CD4-positive, alpha-beta T cell treated with Interleukin-15 for 1 hour (primary cell): ENCODE data around the gene CACNA1C.

Source experiments
- DNase-seq: peaks from one replicate; pipeline ENCODE4 v3.0.0-alpha.2; 2020

The CACNA1C gene

DNA sequence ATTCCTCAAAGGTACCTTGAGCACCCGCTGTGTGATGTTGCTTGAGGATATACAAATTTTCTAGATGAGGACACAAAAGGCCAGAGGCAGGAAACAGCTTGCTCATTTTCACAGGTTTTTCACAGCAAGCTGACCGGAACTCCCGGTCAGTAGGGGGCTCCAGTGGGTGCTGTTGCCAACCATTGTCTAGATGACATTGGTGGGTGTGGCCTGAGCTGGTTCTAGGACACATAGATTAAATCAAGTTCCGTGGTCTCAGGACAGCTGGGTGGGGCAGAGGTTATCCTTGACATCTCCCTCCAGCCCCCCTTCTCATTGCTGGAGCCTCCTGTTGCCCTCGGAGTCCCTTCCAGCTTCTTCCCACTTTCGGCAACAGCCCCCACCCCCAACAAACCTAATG is 588.4 kb downstream of the CACNA1C start:
- DNase-seq = no peak

DNA sequence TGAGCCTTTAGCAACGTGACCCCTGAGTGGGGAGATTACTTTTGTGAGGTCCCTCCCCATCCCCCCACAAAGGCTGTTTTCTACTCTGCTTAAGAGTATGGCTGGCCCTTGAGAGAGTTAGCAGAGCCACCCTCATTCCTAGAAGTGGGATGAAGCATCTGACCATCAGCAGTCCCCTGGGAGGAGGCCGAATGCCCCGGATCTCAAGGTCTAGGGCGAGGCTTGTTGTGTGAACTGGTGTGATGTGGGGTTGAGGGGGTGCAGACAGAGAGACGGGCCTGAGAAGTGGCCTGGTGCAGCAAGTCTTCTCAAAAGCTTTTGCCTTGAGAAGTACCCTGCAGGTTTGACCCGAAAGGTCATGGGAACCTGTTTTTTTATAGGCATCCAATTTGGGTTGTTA is 589.0 kb downstream of the CACNA1C start:
- no peak for DNase-seq

DNA sequence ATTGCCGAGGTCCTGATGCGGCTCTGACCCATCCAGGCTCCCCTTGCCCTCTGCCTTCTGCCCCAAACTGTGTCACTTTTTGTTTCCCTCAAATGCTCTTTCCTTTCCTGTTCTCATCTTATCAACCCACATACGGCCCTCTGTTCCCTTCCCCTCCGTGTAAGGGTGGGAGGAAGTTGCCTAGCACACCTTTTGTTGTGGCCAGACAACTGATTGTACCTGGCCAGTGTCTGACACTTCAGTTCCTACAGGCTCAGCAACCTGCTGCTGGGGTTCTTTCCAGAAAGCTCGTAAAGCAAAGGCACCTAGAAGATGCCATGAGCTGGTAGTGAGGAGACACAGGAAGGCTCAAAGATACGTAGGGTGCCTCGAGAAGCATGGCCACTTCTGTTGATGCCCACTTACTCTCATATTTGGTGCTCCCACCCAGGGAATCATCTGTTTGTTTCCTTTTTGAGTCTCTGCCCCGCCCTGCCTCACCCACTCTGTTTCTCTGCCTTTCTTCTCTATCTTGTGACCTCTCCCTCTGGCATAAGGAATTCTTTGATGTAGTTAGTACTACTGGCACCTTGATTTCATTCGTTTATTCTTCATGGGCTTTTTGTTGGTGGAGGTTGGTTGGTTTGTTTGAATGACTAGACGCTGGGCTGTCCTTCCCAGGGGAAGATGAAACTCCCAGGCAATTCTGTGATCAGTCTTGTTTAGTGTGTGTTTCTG is 589.5 kb downstream of the CACNA1C start:
- no peak for DNase-seq

DNA sequence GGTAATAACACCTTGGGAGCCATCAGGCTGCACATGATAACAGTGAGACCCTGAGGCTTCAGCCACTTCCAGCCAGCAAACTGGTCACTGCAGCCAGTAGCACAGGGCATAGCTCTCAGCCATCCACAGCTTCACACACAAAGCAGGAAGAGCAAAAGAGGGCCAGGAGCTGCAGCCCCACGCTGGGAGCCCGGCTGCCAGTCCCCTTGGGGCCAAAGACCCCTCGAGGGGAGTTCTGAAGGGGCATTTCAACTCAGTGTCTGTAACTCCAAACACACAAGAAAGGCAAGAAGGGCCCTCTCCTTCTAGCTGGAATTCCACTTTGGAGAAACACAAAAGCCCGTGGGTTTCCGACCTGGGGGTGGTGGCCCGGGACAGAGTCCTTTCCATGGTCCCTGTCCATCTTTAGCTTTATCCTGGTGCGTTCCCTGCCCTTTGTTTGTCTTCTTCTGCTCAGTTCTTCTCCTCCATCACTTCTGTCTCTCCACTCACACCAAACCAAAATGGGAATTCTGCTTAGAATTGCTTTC is 590.2 kb downstream of the CACNA1C start:
- DNase-seq = no peak

- no peak for DNase-seq
Measured at GRCh38 chr12:2643576-2644135, 590.9 kb downstream of the CACNA1C start.

- DNase-seq = no peak
Measured at GRCh38 chr12:2644683-2645405, 592.1 kb downstream of the CACNA1C start.

DNA sequence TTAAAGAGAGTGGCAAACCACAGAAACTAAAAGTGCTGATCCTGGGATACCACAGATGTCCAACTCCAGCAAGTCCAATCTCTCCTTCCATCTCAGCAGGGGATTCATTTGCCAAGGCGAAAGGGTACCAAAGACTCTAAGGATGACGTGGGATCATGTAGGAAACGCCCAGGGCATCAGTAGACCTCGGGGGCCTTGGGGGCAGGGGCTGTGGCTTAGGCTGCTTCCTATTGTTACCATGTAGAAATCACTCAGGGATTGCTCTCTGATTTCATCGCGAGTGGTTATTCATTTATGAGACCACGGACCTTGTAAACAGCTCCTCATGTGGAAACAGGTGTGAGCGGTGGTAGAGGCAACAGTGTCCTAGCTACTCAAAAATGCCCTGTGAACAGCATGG is 592.7 kb downstream of the CACNA1C start:
- DNase-seq = no peak

DNA sequence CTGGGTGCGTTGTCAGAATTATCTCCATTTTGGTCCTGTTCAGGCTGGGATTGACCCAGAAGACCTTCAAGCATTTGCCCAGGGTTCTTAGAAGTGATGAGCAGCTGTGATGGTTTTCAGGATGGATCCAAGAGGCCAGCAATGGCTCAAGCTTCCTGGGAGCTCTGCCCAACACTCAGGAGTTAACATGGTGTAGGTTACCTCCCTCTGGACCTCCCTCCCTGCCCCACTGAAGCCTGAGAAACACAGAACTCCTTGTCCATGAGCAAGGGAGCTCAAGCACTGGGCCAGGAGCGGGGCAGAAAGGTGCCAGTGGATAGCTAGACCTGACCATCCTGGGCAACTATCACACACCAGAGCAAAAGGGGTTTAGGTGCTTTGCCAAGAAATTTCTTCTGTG is 593.6 kb downstream of the CACNA1C start:
- no peak for DNase-seq

GRCh38 chr12:2647186-2647585 is 594.4 kb downstream of the CACNA1C start:
- DNase-seq = no peak

GRCh38 chr12:2648406-2648805 is 595.6 kb downstream of the CACNA1C start:
- DNase-seq = no peak

GRCh38 chr12:2649201-2650030 is 596.6 kb downstream of the CACNA1C start:
- DNase-seq = no peak

DNA sequence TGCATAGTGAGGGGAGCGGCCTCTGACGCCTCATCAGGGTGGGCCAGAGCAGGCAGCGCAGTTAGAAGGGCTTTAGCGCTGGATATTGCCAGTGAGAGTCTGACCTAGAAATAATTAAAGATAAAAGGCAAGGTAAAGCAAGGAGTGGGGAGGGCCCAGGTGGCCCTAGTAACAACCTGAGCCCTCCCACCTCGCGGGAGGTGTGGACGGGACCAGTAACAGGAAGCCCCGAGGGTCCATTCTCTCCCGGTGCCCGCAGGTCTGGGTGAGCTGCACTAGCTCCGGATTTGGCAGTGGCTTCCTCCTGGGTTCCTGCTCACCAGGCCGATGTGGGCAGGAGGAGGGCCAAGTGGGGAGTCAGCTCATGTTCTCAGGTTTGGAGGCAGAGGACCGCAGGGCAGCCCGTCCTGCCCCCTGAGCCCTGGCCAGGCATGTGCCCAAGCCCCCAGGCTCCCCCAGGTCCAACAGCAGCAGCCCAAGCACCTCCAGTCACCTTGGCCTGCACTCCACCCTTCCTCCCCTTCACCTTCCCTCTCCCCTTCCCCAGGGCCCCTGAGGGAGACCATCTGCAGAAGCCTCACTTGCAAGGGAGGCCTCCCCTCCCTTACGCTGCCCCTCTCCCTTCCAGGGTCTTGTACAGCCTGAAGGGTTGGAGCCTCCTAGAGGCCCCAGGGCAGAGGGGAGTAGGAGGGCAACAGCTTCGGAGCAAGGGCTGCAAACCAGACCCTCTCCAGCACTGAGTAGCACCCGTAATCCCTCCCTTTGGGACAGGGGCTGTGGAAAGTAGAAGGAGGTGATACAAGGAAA is 597.7 kb downstream of the CACNA1C start:
- no peak for DNase-seq

DNA sequence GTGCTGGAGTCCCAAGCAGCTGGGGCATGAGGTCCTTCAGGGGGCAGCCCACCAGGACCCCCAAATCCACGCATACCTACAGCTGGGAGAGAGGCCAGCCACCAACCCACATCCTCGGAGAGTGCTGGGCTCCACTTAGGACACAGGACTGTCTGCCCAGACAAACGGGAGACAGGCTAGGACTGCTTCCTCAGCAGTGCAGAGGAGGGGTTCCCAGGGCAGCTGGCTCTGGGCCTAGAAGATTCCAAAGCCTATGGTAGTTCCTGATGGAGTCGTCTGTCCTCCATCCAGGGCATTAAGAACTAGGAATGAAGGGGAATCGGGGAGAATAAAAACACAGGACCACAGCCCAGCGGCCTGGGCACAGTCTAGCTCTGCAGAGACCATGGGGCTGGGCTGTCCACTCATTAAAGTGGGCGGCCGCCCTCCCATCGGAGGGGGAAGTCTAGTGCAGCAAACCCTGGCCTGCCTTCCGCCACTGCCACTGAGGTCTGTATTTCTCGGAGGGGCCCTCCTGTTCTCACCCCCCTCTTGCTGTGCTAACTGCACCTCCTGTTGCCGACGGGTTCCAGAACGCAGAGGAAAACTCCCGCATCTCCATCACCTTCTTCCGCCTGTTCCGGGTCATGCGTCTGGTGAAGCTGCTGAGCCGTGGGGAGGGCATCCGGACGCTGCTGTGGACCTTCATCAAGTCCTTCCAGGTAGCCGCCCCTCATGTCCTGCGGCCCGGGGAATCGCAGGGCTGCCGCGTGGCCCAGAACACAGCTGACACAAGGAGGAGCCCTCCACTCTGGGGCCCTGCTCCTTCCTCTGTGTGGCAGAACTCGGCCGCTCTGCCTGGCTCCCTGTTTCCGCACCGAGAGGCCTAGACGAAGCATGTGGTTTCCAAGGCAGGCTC is 598.5 kb downstream of the CACNA1C start:
- DNase-seq = no peak

DNA sequence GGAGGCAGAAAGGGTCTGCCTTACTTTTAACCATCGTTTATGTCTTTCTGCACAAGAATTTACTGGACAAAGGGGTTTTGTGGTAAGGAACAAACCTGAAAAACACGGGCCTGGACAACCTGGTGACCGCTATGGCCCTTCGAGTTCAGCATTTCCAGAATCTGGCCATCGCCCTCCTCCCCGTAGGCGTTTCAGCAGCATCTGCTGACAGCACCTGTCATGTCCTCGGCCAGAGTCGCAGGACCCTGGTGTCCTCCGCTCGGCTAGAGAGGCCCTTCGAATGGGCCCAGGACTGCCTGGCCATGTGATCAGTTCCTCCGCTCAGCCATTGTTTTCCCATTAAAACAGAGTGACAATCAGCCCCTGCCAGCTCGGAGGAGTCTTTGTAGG is 599.2 kb downstream of the CACNA1C start:
- DNase-seq = no peak

DNA sequence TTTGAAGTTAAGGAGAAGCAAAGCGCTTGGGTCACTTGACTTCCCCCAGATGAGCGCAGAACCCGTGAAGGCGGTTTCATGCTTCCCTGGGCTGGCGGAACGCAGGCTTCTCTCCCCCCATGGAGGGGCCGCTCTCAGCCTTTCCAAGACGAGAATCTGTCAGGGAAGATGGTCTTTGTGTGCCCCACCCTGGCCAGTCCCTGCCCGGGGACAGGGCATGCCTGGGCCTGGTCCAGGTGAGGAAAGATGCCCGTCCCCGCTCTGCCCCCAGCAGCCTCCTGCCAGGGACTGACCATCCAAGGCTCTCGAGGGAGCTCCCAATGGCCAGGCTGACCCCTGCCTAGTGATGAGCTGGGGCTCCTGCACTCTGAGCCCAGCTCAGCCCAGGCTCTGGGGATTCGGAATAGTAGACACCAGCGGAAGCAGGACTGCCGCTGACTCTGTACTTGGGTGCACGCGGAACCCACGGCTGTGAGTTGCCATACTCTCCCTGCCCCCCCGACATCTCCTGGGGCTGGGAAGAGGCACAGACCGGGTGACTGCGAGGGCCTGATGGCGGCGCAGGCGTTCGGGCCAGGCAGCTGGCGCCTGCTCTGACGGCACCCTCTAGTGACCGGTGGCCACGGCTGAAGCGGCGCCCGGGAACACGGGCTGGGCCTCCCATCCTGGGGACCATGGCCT is 599.8 kb downstream of the CACNA1C start:
- DNase-seq = no peak

- no peak for DNase-seq
Measured at GRCh38 chr12:2653461-2653965, 600.7 kb downstream of the CACNA1C start.

DNA sequence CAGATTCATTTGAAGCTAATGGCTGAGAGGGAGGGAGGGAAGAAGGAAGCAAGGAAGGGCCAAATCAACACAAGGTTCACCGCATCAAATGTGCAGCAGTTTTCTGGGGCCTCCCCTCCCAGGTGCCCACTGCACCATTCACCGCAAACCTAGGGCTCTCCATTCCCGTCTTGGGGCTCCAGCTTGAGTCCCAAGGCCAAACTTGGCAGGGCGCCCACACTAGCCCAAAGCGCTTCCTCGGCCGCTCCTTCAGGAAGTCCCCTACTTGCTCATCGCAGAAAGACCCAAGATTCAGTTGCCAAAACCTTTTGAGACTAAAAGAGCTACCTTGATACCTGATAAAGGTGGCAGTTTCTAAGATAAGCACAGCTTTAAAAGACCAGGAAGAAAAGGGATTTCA is 601.5 kb downstream of the CACNA1C start:
- no peak for DNase-seq

DNA sequence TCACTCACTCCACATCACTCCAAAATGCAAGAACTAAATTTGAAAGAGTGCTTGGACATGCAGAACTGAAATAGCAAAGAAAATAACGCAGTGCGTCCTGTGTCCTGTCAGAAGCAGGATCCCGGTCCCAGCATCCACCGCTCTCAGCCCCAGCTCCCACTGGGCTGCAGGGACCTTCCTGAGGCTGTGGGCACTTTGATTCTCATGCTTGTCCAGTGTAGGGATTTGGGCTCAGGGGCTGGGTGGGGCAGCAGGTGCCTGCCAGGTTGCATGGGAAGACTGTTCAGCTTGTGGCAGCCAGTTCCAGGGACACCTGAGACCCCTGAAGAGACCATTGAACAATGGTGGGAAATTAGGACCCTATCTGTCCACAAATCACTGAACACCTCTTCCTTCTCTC is 602.0 kb downstream of the CACNA1C start:
- DNase-seq = no peak

DNA sequence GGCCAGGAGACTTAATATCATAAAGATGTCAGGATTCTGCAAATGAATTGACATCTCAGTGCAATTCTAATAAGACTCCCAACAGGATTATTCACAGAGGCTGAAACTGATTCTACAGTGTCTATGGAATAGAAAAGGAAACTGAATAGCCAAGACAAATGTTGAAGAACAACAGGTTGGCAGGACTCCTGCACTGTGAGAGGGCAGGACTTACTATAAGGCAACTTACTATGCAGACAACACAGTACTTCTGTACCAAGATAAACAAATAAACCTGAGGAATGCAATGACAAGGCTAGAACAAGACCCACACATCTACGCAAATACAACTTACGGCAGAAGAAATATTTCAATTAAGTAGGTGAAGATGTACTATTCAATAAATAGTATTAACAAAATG is 609.7 kb downstream of the CACNA1C start:
- DNase-seq = no peak
